AG08396 (cell line): ENCODE results near the gene SCUBE1.

Experiments
- DNase-seq: peaks from one replicate; pipeline ENCODE4 v3.0.0; 2012; ENCODE audit warnings: low spot score, mixed read lengths

The SCUBE1 gene

DNA sequence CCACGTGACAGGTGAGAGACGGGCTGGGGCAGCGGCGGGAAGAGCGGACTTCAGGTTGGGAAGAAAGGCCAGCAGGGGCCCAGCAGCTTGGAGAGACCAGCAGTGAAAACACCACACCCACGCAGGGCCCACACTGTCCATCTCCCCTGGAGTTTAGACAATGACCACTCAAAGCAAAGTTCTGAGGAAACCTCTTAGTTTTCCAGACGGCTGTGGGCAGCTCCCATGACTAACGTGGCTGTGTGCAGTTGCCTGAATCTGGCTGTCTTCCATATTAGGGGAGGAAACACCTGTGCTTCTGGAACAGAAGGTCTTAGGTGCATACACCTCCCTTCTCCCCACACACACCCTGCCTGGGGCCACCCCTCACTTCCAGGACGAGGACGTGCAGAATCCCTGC, 85.6 kb downstream of the SCUBE1 start:
- no peak for DNase-seq

DNA sequence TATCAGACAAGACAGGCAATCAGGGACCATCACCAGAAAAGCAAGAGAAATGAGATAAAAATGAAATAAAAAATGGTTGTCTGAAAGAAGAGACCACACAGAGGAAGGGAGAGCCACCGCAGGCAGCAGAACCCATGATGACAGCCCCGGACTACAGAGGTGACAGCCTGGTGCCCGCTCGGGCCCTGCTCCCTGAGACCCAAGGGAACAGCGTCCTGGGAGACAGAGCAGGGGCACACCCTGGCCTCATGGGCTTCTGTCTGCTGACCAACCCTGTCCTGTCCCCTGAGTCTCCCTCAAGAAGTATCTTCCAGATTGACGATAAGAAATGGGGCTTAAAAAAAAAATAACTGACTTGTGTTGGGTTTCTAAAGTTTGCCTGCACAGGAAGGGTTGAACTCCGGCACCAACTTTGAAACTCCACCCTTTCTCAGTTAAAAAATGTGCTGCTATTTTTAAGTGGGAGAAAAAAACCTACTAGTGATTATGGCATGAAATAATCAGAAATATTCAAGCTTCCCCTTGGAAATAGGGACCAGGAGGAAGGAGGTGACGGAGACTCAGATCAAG, 86.1 kb downstream of the SCUBE1 start:
- DNase-seq: no peak

DNA sequence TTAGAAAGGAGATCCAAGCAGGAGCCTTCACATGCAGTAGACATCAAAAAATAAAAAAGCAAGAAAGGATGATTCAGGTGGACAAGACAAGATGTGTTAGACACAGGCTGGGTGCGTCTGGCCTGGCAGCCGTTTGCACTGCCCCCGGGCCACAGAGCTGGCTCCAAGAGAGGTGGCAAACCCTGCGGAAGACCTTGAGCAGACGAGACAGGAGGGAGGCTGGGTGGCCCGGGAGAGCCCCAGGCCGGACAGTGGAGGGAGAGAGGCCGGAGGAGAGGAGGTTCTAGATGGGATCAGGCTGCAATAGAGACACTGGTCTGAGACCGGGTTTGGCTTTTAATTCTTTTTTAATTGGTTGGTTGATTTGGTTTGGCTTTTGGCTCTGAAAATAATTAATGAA, 86.6 kb downstream of the SCUBE1 start:
- DNase-seq: no peak

DNA sequence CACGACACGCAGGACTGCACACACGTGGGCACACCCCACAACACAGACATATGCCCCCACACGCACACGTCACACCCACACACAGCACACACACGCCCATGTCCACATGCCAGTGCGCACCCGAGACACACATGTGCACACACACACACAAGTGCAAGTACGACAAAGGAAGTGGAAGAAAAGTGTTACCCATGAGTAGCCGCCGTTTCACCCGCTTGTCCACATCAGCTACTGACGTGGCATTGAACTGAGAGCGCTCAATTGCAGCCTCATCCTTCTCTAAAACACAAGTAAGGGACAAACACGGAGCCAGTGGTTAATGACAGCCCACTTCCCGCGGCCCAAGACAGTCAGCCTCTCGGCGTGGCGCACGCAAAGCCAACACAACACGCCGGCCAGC, 87.9 kb downstream of the SCUBE1 start:
- no peak for DNase-seq

DNA sequence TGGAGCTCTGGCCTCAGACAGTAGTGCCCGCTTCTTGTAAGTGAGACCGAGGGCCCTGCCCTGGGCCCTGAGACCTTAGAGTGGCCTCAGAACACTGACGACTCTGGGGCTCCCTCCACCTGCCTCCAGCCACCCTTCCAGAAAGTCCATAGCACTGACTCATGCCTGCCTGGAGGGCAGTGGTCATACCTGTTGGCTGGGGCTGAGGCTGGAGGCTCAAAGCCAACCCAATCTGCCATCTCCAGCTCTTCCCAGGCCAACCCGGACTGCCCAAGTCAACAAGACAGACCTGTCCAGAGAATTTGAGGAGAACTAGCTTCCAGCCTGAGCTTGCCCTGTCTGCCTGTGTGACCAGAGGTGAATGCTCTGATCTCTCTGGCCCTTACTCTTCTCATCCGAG, 89.3 kb downstream of the SCUBE1 start:
- no peak for DNase-seq

DNA sequence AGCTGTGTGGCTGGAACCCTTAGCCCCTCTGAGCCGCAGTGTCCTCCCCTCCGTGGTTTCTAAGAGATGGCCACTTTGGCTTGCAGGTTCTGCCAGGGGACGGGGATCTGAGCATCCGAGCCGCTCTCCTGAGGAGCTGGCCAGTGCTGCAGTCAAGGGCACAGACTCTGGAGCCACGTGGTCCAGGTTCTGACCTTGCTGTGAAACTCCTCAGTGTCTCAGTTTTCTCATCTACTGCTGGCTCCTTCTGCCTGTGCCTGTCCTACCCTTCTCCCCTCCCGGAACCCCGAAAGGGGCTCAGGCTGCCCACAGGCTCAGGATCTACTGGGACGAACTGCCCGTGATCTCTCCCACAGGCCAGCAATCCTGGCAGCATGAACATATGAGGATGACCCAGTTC, 90.9 kb downstream of the SCUBE1 start:
- no peak for DNase-seq

DNA sequence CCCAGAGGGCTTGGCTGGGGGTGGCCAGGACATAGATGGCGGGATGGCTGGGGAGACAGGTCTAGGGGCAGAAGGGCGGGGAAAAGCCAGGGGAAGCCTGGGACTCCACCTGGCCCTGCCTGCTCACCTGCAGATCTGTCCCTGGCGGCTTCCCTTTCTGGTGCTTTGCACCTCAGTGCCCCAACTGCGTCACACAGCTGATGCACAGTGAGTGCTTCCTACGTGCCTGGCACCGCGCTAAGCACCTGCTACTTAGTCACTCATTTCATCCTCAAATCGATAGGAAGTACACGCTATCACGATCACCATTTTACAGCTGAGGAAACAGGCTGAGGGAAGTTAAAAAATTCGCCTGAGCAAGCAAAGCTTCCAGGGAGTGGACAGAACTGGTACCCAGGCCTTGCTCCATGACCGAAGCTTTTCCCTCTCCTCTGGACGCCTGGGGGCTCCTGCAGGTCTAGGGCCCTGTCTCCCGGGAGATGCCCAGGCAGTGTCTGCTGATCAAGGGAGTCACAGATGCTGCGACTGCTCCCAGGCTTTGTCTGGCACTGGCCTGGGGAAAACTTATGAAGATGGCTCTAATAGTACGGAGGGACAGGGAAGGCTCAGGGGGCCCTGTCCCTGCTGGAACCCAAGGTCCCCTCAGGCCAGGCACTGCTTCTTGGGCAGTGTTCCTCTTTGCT, 93.2 kb downstream of the SCUBE1 start:
- no peak for DNase-seq

DNA sequence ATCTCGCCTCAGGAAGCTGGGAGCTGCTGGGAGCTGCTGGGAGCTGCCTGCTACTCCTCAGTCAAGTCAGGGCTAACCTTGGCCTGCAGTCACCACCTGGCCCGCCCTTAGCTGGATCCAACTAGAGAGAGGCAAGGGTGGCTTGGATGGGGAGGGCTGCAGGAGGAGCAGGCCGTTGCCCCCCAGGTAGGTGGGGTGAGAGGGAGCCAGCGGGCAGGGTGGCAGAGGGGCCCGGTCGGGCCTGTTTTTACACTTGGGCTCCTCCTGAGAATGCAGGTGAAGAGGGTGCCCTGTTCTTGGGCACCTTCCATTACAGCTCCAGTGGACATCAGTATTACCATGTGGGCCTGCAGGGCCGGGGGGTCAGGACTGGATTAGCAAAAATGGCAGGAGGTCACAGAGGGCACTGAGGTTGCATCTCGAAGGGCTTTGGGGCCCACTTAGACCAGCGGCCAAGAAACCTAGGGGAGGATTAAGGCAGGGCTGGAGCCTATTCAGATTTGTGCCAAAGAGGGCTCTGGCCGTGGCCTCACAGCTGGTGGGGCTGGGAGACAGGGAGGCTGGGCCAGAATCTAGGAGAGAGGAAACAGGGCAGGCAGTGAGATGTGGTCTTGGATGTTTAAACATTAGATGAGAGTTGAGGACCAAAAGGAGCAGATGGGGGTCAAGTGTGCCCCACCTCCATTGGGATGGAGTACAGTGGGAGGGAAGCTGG, 95.5 kb downstream of the SCUBE1 start:
- no peak for DNase-seq

DNA sequence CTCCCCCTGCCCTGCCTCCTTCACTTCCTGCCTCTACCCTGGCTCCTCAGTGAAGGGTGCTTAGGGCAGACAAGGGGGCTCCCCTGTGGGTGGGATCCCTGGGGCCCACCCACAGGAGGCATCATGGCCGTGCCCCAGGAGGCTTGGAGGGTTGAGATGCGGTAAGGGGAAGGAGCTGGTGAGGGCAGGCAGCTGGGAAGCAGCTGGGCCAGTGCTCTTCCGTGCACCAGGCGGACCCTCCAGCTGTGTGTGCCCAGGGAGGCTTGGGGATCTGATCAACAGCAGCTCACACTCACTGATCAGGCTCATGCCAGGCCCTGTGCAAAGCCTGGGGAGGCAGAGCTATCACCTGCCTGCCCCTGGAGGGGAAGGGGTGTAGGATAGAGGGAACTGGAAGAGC, 97.0 kb downstream of the SCUBE1 start:
- DNase-seq: no peak

DNA sequence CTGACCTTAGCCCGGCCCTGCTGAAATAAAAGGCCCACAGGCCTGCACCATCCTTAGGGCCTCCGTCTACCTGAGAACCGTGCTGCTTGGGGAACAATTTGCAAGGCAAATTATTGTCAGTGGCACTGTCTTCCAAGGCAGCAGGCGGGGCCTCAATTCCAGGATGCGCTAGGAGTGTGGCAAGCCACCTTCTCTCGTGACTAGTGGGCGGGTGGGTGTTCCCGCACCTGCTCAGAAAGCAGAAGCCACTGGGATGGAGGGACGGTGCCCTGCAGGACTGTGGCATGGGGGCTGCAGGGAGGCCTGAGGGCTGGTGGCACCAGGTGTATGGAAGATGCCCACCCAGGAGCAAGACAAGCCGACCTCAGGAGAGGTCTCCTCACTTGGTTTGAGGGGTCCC, 97.5 kb downstream of the SCUBE1 start:
- DNase-seq: no peak

DNA sequence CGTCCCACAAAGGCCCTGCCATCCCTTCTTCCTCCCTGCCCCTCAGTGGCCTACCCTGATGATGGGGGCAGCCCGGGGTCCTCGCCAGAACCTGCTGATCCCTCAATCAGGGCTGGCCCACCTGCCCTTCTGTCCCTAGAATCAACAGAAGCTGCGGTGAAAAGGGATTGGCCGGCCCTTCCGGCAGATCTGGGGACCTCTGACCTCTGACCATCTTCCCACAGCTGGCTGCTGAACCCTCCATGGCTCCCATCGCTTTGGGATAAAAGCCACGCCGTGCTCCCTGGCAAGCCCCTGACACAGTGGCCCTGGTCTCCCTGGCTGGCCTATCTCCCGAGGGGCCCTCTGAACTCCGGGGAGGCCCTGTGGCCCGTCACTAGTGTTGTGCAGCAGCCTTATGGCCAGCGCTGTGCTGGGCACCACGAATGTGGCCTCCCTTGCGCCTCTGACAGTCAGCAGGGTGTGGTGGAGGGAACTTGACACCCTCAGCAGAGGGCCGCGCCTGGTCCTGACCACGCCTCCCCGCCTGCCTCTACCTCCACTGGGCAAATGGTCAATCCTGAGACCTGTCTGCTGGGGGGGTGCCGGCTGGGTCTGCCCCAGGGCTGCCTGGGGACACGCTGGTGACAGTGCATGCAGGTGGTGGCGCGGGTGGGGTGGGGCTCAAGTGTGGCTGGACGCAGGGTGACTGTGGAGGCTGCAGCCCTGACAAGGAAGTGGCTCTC, 98.2 kb downstream of the SCUBE1 start:
- DNase-seq: no peak

DNA sequence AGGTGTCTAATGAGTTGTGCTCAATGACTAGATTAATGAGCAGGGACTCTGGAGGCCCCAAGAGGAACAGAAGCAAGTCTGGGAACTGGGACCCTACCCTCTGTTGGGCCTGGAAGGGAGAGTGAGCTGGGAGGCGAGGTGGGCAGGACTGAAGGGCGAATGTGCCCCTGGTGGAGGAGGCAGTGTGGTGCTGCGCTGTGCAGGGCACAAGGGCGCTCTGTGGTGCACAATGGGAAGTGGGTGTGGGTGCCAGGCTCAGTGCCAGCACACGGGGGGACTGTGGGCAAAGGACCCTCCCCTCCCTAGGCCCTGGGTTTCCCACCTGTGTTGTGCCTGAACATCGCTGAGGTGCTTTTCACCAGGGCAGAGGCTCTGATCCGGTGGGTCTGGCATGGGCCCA, 98.8 kb downstream of the SCUBE1 start:
- DNase-seq: no peak

DNA sequence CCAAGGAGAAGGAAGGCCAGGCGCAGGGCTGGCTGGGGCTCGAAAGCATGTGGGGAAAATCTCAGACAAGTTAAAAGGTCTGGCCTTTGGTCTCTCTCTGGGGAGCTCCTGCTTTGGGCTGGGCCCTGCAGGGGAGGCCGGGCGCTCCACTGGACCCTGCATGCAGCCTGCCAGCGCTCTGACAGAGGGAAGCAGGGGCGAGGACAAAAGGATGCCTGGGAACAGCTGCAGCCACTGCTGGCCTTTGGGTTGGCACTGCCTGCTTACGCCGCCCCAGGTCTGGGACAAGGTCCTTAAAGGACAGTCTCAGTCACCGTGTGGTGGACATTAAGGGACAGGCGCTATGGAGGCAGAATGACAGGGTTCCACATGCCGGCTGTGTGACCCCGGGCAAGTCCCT, 99.8 kb downstream of the SCUBE1 start:
- no peak for DNase-seq

DNA sequence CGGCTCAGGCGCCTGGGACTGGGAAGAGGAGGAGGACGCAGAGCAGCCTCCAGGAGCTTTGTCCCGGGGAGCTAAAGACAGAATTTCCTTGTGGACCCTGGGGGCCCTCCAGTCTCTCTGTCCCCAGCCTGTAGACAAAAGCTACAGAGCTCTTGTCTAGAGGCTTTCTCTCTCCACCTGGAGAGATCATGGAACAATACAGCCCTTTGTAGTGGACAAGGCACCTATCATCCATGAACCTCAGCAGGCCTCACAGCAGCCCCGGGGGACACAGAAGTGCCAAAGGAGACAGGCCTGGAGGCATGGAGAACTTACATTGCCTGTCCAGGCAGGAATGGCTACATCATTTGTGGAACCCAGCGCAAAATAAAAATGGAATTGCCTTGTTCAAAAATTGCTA, 100.5 kb downstream of the SCUBE1 start:
- no peak for DNase-seq

DNA sequence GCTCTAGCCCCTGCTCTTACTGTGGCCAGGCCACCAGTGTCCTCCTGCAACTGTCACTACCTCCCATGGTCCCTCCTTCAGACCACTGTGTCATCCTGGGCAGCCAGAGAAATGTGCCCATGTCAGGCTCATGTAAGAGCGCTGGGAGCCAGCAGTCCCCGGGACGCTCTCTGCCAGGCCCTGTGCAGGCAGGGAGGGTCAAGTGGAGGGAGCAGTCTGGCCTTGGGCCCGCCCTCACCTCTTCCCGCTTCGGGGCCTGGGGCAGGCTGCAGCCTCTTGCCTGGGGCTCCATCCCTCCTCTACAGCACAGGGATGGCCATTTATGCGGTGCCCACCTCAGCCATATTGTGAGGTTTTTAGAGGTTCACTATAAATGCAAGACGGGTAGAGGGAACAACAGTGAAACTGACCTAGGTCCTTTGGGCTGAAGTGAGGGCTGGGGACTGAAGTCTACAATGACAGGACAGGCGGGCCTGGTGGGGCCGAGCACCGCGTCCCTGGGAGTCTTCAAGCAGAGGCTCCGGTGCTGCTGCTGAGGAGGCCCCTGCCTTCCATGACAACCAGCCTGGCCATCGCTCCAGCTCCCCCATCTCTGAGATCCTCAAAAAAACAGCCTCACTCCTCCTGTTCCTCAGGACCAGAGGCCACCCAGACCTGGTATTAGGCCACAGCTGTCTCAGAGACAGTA, 101.3 kb downstream of the SCUBE1 start:
- no peak for DNase-seq

DNA sequence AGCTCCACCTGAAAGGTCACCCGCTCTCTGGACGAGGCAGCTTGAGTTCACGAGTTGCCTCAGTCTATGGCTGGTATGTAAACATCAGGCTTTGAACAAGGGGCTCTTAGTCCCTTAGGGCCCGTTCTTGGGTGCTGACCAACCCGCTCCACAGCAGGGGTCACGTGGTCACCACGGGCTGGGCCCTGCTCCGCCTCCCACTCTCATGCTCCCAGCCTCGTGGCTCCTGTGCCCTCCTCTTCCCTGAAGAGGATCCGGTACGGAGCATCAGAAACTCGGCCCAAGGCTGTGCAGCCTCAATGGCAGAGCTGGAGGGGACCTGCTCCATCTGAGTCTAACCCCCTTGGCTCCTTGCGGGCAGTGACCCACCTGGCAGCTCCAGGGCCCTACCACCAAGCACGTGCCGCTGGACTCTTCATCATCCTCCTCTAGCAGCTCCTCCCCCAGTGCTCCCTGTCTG, 102.0 kb downstream of the SCUBE1 start:
- DNase-seq: no peak

DNA sequence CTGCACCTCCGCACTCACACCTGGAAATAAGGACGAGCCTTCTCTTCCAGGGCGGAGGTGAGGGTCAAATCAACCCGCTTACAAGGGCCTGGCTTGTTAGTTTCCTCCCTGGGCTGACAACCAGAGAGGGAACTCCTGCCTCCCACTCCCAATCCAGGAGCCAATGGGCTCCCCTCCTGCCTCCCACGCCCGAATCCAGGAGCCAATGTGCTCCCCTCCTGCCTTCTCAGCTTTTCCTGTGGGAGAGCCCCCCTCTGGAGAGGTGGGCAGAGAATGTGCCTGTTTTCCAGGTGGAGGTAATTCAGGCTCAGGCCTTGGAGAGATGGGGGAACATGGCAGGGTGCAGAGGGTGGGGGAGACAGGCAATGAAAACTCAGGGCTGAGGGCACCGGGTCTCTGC, 102.6 kb downstream of the SCUBE1 start:
- no peak for DNase-seq

DNA sequence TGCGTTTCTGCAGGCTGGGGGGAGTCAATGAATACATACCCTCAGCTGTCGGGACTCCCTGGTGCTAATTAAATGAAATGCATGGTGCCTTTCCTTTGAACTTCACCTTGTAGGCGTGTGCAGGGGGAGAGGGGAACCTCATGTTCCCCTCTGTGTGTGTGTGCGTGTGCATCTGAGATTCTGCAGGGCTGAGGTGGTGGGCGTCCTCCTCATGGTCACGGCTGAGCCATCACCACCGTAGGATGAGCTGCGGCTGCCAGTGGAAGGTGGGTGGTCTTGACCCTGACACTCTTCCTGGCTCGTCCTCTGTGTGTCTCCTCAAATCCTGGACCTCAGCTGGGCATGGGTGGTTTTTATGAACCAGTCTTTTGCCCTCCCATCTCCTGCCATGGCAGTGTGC, 103.2 kb downstream of the SCUBE1 start:
- DNase-seq: no peak

DNA sequence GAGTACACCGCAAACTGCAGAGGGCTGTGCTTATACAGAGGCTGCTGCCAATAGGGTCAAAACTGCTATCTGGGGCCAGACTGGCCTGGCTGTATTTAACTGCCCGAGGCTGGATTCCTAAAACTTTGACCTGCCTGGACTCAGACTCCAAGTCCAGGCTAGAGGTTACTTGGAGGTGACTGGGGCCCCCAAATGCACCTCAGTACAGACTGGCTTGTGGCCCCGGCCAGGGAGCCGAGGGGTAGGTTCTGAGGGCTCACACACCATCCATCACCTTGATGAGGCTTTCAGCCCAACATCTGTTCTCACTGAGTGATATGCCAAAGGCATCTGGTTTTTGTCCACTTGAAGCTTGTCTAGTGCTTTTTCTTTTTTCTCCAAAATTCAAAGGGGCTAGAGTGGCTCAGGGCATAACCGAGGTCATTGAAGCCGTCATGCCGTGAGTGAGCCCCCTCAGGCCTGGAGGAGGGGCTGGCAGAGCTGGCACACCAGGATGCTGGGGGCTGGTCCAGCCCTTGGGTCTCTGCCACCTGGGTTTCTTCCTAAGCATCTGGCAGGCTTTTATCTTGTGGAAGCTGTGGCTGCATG, 103.9 kb downstream of the SCUBE1 start:
- DNase-seq: no peak

DNA sequence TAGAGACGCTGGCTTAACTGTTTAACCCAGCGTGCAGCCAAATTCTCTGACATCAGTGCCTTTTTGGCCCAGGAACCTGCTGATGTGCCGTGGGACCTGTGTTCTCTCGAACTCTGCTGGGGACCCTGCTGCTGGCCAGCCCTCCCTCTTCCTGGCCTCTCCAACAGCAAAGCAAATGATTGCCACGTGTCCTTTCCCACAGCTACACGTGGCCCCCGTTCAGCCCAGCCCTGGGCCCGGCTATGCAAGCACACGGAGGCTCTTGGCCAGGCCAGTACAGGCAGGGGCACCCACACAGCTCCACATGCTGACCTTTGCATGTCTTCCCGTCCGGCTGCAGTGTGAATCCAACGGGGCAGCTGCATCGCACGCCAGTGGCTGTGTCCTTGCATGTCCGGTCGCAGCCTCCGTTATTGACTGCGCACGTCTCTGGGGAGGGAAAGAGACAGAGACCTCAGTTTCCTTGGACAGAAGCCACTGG, 104.6 kb downstream of the SCUBE1 start:
- no peak for DNase-seq

DNA sequence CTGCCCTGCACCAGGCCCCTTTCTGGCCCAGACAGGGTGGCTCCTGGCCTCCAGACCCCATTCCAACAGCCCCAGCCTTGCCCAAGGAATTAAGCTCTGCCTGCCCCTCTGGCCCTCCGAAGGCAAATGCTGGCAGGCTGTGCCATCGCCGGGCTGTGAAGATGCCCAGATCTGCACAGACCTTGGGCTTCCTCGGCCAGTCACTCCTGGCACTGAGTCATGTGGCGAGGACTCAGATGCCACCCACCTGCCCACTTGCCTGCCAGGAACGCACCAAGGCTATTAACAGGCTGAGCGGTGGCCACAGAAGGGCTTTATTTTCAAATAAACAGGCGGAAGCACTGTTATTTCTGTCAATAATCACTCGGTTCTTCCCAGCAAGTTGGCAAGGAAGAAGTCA, 105.9 kb downstream of the SCUBE1 start:
- no peak for DNase-seq
